GM12873 (cell line): ENCODE results near the gene BCLAF3.

Experiments
- TF ChIP-seq, protein P1 (sequence below): IDR thresholded peaks from 2 replicates; pipeline ENCODE4 v1.5.1; 2012; ENCODE audit warnings: low read depth, mild to moderate bottlenecking, moderate library complexity, low read length, control low read depth; ENCODE audit not compliant: insufficient read depth; ENCODE audit errors: missing control alignments

BCLAF3 gene

DNA sequence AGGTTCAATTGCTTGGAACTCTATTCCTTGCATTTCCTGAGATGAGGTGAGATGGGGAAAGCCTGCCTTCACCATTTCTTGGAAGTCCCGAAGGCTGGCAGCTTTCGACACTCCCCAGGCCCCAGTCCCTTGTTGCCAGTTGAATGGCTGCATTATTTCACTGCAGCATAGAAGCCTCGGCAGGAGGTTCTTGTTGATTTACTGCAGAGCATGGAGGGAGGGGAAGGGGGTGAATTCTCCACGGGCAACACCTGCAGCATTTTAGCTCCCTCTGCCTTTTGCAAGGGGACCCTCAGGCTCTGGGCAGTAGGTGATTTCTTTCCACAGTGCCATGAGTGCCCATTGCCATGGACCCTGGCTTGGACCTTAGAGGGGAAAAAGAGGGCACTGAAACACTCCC lies 10.7 kb upstream of the BCLAF3 start:
- TF ChIP-seq, protein P1, sequence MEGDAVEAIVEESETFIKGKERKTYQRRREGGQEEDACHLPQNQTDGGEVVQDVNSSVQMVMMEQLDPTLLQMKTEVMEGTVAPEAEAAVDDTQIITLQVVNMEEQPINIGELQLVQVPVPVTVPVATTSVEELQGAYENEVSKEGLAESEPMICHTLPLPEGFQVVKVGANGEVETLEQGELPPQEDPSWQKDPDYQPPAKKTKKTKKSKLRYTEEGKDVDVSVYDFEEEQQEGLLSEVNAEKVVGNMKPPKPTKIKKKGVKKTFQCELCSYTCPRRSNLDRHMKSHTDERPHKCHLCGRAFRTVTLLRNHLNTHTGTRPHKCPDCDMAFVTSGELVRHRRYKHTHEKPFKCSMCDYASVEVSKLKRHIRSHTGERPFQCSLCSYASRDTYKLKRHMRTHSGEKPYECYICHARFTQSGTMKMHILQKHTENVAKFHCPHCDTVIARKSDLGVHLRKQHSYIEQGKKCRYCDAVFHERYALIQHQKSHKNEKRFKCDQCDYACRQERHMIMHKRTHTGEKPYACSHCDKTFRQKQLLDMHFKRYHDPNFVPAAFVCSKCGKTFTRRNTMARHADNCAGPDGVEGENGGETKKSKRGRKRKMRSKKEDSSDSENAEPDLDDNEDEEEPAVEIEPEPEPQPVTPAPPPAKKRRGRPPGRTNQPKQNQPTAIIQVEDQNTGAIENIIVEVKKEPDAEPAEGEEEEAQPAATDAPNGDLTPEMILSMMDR, result no peak

DNA sequence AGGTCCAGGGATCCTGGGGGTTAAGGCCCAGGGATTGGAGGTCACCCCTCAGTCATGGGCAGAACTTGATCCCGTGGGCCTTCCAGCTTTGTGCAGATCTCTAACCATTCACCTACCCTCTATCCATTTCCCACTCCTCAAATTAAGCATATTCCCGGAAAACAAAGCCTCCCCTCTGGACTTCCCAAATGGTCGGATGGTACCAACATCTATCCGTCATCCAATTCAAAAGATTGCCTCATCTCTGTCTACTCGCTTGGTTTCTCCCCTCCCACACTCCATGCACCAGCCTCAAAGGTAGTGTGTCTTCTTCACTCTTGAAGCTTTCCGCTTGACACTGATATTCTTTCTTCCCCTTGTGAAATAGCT lies 473 bp upstream of the BCLAF3 start:
- TF ChIP-seq, protein P1, result no peak

DNA sequence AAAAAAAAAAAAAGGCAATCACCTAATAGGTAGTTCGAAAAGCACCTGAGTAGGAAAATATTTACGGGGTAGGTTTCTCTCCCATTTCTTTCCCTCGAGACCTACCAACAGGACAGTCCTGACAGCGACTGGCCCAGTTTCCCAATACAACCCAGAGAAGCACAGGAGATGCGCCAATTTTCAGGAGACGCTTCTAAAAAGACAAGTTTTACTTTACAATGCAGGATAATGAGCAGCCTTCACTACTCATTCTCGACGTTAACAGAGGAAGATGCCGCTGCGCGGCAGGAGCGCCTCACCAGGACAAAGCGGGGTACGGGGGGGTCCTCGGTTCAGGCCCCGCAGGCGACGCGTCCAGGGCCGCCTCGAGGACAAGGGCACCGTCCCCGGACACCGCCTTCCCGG lies 708 bp downstream of the BCLAF3 start:
- TF ChIP-seq, protein P1, result no peak

DNA sequence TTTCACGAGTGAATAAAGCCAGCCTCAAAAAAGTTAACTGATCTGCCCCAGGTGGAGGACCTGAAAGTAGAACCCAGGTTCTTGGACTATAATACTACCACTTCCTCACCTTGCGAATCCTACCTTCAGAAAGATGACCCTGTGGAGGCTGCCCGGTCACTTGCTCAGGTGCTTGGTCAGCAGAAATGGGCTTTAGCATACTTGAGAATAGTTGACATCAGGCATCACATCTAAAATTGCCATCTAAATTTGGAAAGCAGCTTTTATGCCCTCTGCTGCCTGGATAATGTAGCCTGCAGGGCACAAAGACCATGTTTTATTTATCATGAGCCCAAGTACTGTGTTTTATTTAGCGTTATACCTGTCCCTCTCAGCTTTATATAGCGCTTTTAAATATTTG lies 3.0 kb downstream of the BCLAF3 start:
- TF ChIP-seq, protein P1, result no peak

DNA sequence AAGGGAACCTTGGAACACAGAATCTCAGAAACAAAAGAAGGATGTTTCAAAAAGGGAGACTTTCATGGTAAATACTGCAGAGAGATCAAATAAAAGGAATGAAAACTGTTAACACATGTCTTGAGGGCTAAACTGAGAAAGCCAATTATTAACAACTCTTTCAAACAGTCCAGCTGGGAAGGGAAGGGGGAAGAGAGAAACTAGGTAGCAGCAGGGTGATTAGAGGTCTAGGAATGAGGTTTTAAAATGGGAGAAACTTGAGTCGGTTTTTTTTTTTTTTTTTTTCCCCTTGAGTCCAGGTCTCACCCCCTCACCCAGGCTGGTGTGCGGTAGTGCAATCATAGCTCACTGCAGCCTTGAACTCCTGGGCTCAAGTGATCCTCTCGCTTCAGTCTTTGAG lies 4.3 kb downstream of the BCLAF3 start:
- TF ChIP-seq, protein P1, result no peak

DNA sequence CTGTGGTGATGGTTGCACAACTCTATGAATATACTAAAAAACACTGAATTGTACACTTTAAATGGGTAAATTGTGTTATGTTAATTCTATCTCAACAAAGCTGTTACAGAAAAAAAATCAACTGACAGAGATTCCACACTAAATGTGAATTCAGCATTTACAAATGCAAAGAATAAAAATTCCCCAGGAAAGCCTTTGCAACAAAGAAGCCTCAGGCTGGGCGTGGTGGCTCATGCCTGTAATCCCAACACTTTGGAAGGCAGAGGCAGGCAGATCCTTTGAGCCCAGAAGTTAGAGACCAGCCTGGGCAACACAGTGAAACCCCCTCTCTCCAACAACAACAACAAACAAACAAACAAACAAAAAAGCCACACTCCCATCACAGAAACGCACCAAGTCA lies 8.9 kb downstream of the BCLAF3 start:
- TF ChIP-seq, protein P1, result no peak

DNA sequence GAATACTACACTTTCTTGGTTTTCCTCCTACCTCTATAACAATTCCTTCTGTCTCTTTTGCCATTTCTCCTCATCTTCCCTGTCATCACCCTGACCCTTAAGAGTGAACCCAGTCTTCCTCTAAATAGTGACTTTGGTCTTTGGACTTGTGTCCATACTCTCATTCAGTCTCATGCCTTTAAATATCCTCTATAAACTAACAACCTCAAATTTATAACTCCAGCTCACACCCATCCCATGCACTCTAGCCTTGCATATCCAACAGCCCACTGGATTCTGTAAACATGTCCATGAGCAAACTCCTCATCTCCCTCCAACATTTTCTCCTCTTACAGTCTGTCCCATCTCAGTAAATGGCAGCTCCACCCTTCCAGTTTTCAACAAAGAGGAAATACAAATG lies 15.0 kb downstream of the BCLAF3 start:
- TF ChIP-seq, protein P1, result no peak
